Measurements from ENCODE around the gene TRIM67.

DNA sequence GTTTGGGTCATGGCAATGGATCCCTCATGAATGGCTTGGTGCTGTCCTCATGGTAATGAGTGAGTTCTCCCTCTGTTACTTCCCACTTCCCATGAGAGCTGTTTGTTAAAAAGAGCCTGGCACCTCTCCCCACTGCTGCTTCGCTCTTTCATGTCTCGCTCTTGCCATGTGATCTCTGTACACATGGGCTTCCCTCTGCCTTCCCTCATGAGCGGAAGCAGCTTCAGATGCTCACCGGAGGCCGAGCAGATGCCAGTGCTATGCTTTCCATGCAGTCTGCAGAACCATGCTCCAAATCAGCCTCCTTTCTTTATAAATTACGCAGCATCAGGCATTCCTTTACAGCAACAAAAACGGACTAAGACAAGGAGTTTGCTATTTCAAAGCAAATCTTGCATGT is 64.3 kb downstream of the TRIM67 start:
- TF ChIP-seq, protein P1, sequence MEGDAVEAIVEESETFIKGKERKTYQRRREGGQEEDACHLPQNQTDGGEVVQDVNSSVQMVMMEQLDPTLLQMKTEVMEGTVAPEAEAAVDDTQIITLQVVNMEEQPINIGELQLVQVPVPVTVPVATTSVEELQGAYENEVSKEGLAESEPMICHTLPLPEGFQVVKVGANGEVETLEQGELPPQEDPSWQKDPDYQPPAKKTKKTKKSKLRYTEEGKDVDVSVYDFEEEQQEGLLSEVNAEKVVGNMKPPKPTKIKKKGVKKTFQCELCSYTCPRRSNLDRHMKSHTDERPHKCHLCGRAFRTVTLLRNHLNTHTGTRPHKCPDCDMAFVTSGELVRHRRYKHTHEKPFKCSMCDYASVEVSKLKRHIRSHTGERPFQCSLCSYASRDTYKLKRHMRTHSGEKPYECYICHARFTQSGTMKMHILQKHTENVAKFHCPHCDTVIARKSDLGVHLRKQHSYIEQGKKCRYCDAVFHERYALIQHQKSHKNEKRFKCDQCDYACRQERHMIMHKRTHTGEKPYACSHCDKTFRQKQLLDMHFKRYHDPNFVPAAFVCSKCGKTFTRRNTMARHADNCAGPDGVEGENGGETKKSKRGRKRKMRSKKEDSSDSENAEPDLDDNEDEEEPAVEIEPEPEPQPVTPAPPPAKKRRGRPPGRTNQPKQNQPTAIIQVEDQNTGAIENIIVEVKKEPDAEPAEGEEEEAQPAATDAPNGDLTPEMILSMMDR (IDR thresholded peaks at IDR 0.05), result no peak
- no peak for TF ChIP-seq POLR2A (IDR thresholded peaks at IDR 0.05)
